GM21723 (cell line): ENCODE measurements around the gene LRTM2.
A peak's percentile ranks its signal among the peaks of the same experiment; 100 is the strongest.

Experiments used
- ATAC-seq: cut with Tn5 transposase; IDR thresholded peaks from one replicate; pipeline ENCODE4 v1.9.1; 2021; ENCODE audit warnings: mild to moderate bottlenecking, moderate library complexity; ENCODE audit not compliant: unreplicated experiment

Gene LRTM2

GRCh38 chr12:1797991-1798640 is 22.2 kb upstream of the LRTM2 start:
- ATAC-seq = no peak

GRCh38 chr12:1798641-1799020 is 21.7 kb upstream of the LRTM2 start:
- no peak for ATAC-seq

GRCh38 chr12:1799051-1799881 is 21.1 kb upstream of the LRTM2 start:
- no peak for ATAC-seq

DNA sequence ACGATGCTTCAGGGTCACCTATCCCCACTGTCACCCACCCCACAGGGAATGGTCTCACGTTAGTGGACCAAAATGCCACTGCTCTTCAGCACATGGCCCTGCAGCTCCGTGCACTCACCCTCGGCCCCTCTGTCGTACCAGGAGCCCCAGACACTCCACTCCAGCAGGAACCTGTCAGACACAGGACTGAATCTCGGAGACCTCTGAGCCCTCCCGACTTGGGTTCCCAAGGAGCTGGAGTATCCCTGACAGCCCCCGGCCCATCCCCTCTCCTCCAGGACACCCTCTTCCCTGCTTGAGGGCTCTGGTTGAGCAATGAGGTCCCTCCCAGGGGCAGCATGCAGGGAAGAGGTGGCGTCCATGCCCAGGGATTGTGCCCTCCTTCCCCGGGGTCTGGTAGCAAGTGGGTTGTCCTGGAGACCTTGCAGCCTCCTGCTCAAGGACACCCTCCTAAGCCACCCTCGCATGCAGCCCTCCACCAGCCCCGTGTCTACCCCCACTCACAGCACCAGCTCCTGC is 20.4 kb upstream of the LRTM2 start:
- no peak for ATAC-seq

DNA sequence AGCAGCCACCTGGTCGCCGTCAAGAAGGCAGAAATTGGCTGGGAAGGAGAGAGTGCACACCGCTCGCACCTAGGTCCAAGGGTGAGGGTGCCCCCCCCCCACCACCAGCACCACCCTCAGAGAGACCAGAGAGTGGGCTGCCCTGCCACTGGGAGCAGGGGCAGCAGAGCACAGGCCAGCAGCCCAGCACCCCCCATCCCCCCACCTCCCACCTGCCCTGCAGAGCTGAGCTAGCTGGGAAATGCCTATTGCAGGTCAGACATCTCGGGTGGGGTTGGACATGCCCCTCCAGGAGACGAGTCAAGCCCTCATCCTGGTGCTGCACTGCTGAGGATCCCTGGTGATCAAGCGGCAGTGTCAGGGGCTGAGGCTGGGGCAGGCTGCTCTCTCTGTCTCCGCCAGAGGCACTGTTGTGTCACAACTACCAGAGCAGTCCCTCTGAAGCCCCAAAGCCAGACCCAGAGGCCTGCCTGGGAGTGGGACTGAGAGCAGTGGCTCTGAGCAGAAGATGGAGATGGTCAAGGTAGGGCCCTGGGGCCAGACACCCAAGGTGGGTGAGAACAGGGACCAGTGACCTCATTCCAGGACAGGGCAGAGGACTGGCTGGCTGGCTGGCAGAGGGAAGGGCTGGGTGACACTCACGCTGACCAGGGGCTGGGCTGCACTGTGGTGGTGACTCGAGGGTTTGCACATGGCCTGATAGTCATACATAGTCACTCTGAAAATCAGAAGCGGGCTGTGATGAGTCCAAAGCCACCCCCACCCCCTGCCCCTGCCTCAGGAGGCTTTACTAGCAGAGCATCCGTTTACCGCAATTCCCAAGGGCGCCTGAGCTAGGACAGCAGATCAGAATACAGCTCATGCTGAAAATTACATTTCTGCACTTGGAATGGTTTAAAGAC is 19.7 kb upstream of the LRTM2 start:
- no peak for ATAC-seq

DNA sequence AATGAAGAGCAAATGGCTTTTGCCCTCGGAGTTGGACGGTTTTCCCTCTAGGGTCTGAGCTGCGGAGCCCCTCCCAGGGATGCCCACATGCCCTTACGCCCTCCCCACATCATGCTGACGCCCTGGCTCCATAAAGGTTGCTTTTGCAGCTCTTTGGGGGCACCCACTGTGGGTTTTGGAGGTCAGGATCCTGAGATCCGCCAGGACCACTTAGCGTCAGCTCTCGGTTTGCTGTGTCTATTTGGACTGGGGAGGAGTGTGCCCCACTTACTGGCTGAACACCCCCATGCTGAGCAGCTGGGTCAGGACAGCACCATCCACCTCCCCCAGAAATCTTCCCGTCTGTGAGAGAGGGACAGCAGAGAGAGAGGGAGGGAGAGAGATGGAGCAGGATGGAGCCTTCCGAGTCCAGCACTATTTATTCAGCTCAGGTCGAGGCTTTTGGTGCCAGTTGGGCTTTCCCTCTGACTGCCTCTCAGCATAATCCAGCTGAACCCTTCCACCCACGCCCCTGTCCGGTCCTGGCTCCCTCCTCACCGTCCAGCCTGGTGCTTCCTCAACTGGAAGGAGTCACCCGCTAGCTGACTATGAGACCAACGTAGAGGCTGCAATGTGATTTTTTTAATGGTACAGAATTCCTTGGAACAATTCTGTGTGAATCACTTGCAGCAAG is 18.9 kb upstream of the LRTM2 start:
- ATAC-seq = no peak

DNA sequence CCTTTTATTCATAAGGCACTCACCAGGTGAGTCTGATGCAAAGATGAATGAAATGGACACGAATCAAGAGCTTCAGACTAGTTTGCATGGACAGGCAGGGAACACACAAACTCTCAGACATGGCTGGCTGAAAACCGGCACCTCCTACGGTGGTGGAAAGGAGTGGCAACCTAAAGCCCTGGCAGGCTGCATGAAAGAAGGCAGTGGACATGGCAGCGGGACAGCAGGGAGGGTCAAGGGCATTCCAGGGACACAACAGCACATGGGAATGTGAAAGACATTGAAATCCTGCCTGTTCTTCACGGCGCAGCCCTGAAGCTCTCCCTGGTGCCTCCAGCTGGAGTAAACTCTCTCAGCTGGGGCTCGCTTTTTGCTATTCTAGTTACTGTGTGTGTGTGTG is 16.6 kb upstream of the LRTM2 start:
- ATAC-seq = no peak

GRCh38 chr12:1804545-1805332 is 15.6 kb upstream of the LRTM2 start:
- peak; percentile 87 for ATAC-seq

- no peak for ATAC-seq
These were observed 14.8 kb upstream of the LRTM2 start for GRCh38 chr12:1805441-1806081.

GRCh38 chr12:1806301-1807086 is 13.9 kb upstream of the LRTM2 start:
- ATAC-seq = no peak

DNA sequence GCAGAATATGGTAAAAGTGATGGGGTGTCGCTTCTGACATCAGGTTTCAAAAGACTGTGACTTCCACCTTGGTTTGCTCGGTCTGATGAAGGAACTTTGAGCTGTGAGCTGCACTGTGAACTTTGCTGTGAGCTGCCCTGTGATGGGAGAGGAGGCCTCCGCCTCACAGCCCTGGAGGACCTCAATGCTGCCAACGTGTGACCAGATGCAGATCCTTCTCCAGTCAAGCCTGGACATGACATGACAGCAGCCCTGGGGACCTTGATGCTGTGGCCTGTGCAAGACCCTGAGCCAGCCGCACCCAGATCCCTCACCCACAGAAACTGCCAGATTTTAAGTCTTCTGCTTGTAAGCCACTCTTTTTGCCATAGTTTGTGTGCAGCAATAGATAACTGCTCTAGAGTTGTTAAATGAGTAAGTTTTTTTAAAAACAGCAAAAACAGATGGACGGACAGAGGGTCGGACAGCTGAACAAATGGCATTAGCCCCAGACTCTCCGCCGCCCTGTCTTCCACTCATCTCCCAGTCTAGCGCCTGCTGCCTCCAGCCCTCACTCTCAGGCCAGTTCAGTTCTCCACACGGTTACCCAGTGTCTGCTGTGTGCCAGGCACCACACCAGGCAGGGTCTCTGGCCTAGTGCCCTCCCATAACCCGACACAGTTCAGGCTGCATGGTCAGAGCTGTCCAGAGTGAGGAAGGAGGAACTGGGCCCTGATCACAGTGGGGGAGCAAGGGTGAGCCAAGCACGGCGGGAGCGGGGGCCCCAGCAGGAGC is 13.1 kb upstream of the LRTM2 start:
- ATAC-seq = no peak

- ATAC-seq = no peak
These were observed 12.1 kb upstream of the LRTM2 start for GRCh38 chr12:1808036-1808797.

- ATAC-seq = no peak
These were observed 11.4 kb upstream of the LRTM2 start for GRCh38 chr12:1808798-1809480.

DNA sequence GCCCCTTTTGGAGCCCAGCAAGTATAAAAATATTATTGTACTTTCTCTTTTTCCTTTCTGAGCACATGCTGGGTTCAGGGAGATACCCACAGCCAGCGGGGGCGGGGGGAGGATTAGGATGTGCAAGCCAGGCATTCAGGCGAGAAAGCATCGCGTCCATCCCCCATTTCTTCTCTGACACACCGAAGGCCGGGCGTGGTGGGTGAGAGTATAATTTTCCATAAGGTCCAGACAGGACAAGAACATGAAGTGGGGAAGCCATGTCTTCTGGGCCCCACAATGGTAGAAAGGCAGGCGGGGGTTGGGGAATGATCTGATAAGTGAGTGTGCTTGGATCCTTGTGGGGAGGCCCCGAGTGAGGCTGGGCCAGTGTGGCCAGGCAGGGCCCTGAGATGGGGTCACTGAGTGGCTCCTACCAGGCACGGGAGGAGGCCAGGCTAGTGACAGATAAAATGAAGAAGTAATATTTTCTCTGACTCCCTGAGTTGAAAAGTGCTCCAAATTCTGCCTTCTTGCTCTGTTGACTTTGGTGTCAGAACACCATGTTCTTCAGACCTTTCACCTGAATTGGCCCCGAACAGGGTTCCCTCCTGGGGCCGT is 10.7 kb upstream of the LRTM2 start:
- no peak for ATAC-seq

DNA sequence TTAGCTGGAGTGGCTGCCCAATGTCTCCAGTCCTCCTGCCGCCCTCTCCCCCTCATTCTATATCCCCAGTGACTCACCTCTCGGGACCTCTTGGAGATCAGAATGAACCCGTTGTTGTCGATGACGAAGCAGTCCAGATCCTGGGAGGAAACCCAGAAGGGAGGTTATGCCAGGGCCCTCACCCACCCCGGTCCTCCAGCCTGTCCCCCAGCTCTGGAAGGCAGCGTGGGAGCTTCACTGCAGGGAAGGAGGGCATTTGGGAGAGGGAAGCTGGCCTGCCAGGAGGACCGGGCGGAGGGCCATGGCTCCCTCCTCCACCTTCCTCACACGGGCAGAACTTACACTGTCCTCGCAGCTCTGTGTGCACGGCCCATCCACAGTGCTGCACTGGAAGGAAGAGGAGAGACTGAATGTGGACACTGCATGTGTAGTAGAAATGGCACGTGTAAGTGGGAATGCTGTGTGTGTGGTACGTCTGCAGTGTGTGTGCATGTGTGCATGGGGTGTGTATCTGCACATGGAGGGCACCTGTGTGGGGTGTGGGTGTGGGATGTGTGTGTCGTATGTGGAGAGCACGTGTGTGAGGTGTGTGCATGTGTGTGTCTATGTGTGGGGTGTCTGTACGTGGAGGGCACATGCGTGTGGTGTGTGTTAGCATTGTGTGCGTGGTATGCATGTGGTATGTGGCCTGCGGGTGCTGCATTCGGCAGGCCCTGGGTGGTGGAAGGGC is 10.0 kb upstream of the LRTM2 start:
- no peak for ATAC-seq

DNA sequence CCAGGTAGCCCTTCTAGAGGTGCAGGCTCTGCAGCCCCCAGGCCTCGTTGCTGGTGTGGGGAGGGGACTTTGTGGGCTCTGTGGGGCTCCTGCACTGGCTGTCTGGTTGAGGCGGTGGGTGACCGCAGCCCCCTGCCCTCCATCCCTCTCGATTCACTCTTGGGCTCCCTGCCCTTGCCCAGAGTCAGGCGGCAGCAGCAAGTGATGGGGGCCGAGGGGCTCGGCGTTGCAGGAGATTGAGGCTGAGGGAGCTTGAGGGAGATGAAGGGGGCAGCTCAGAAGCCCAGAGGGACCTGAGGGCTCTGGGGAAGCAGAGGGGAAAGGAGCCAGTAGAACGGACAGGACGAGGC is 9.5 kb upstream of the LRTM2 start:
- no peak for ATAC-seq
